Measurements from ENCODE around the gene RHO. TPM values are rescaled to one million over a fixed set of nuclear protein-coding genes. Genes with fewer than 3 reads are reported as not detected.

The RHO gene
- total RNA-seq, 1 donor from 2014 or later, result not detected

- Histone ChIP-seq H3K27ac (no peak overlapping the region), H3K27me3 (no peaks in the 10 kb centered on the region), H3K36me3 (peaks cover 21 to 44% of the 10 kb centered on the region in 2 donors), H3K4me1 (no peaks in the 10 kb centered on the region), H3K4me3 (no peak overlapping the region), H3K9me3 (no peaks in the 10 kb centered on the region)
- intact Hi-C loops (cut with DNase I), result no loop called here
- no peak for DNase-seq (ENCODE audit: low spot score in 2 of 2)
- no peak for TF ChIP-seq CTCF (IDR thresholded peaks at IDR 0.05)
Observed at GRCh38 chr3:129518581-129518980, 9.9 kb upstream of the RHO start.

- Histone ChIP-seq H3K27me3 (no peaks in the 10 kb centered on the region), H3K4me3 (no peak overlapping the region), H3K27ac (no peak overlapping the region), H3K9me3 (no peaks in the 10 kb centered on the region), H3K4me1 (no peaks in the 10 kb centered on the region), H3K36me3 (peaks cover 13 to 36% of the 10 kb centered on the region in 2 donors)
- intact Hi-C loops (cut with DNase I), result no loop called here
- TF ChIP-seq CTCF (IDR thresholded peaks at IDR 0.05), result no peak
- no peak for DNase-seq (ENCODE audit: low spot score in 2 of 2)
Observed at GRCh38 chr3:129519449-129519848, 9.0 kb upstream of the RHO start.

- peaks cover 13 to 30% of the 10 kb centered on the region in 2 donors for H3K36me3 ChIP-seq
- no peaks in the 10 kb centered on the region for H3K27me3 ChIP-seq
- no peak overlapping the region for H3K27ac ChIP-seq
- no peaks in the 10 kb centered on the region for H3K4me1 ChIP-seq
- intact Hi-C loops (cut with DNase I), result no loop called here
- no peak for DNase-seq (ENCODE audit: low spot score in 2 of 2)
- no peak overlapping the region for H3K4me3 ChIP-seq
- H3K9me3 ChIP-seq, result no peaks in the 10 kb centered on the region
- no peak for TF ChIP-seq CTCF (IDR thresholded peaks at IDR 0.05)
Observed at GRCh38 chr3:129519896-129520715, 8.3 kb upstream of the RHO start.

- no peak for DNase-seq (ENCODE audit: low spot score in 2 of 2)
- Histone ChIP-seq H3K4me3 (no peak overlapping the region), H3K27ac (no peak overlapping the region), H3K9me3 (no peaks in the 10 kb centered on the region), H3K4me1 (no peaks in the 10 kb centered on the region), H3K36me3 (peaks cover 13 to 29% of the 10 kb centered on the region in 2 donors), H3K27me3 (no peaks in the 10 kb centered on the region)
- intact Hi-C loops (cut with DNase I), result no loop called here
- TF ChIP-seq CTCF (IDR thresholded peaks at IDR 0.05), result no peak
Observed at GRCh38 chr3:129520960-129521359, 7.5 kb upstream of the RHO start.

- no peaks in the 10 kb centered on the region for H3K27me3 ChIP-seq
- H3K4me3 ChIP-seq, result no peak overlapping the region
- intact Hi-C loops (cut with DNase I), result no loop called here
- H3K36me3 ChIP-seq, result peaks cover 13 to 29% of the 10 kb centered on the region in 2 donors
- H3K9me3 ChIP-seq, result no peaks in the 10 kb centered on the region
- H3K27ac ChIP-seq, result no peak overlapping the region
- no peaks in the 10 kb centered on the region for H3K4me1 ChIP-seq
- no peak for TF ChIP-seq CTCF (IDR thresholded peaks at IDR 0.05)
- DNase-seq (ENCODE audit: low spot score in 2 of 2), result no peak
Observed at GRCh38 chr3:129521611-129522010, 6.8 kb upstream of the RHO start.

Data from ascending aorta (tissue), 2 donors.